Hindlimb muscle (tissue), 1 donor: Measurements from ENCODE around the gene NPL. TPM values are rescaled to one million over a fixed set of nuclear protein-coding genes. Genes with fewer than 3 reads are reported as not detected.

Experiments used
- DNase-seq: peaks from one replicate; pipeline ENCODE4 v3.0.0-alpha.2; 2013
- polyA plus RNA-seq: library from polyadenylated mRNA; unstranded; fragments of 120-200 nt; gene quantifications from one replicate; pipeline ENCODE4 v1.2.1, GENCODE V29; 2013; ENCODE audit not compliant: insufficient read length

Gene NPL
- polyA plus RNA-seq, 1 donor = 10.4 TPM

GRCh38 chr1:182875889-182876288 is 86.3 kb downstream of the NPL start:
- no peak for DNase-seq

DNA sequence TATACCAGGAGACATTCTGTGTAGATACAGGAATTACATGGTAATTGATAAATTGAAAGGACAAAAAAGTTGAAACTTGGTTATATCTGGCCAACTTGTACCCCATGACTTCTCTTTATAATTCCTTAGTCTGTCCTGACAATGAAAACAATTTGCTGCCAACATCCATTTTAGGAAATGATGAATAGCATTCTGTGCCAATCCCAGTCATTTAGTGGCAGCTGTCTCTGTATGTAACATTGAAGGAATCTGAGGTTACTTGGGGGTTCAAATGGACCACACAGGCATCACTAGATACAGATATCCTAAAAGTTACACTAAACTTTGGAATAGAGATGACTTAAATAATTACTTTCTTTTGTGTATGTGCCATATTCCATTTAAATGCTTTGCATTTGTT is 87.8 kb downstream of the NPL start:
- no peak for DNase-seq

- DNase-seq = no peak
Measured at GRCh38 chr1:182877842-182878241, 88.3 kb downstream of the NPL start.

Other genes with a start within 250 kb of the NPL start
- 3.3 TPM for gene RNASEL, start 200.5 kb upstream of the NPL start, polyA plus RNA-seq
- 8.7 TPM for gene RGS16, start 185.4 kb upstream of the NPL start, polyA plus RNA-seq
- not detected for gene RGS8, start 105.2 kb upstream of the NPL start, polyA plus RNA-seq
- gene DHX9, start 49.6 kb downstream of the NPL start, polyA plus RNA-seq = 120 TPM
- 0.19 TPM for gene SHCBP1L, start 163.4 kb downstream of the NPL start, polyA plus RNA-seq
- gene LAMC1, start 233.6 kb downstream of the NPL start, polyA plus RNA-seq = 293 TPM